Mammary epithelial cell (primary cell): ENCODE measurements around the gene TSPAN18.

ENCODE experiments used
- CTCF ChIP-seq, 2 donors: IDR thresholded peaks in 1 of 2; conservative IDR thresholded peaks in 1 of 2; 2 replicates each; pipeline ENCODE4 v1.5.1; 2011 to 2012; ENCODE audit warnings: inconsistent platforms in 2 of 2, low read length in 2 of 2, mild to moderate bottlenecking in 2 of 2, control low read depth in 1 of 2, low read depth in 1 of 2; ENCODE audit not compliant: insufficient read depth in 1 of 2; ENCODE audit errors: extremely low read depth in 1 of 2
- EZH2 ChIP-seq: IDR thresholded peaks from 2 replicates; pipeline ENCODE4 v1.6.1; 2012; ENCODE audit warnings: low read length, inconsistent platforms, borderline replicate concordance

- TF ChIP-seq CTCF (conservative IDR thresholded peaks at IDR 0.05 in 1 of 2, IDR thresholded peaks at IDR 0.05 in 1 of 2; ENCODE audit: extremely low read depth in 1 of 2, insufficient read depth in 1 of 2, low read depth in 1 of 2, low read length in 2 of 2) (no peak), EZH2 (no peak)
Measured at GRCh38 chr11:44780940-44781631, 54.3 kb downstream of the TSPAN18 start.
